Omental fat pad (tissue), 4 donors: ENCODE data around the gene NAGK. TPM values are rescaled to one million over a fixed set of nuclear protein-coding genes. Genes with fewer than 3 reads are reported as not detected.
"Not testable (repeated sequence)": the region's sequence is repeated elsewhere in the genome, so short reads cannot be mapped to it uniquely, and the experiment has no call there.

Experiments used
- ATAC-seq: fragments of 150-250 bp; one replicate; pipeline ENCODE4 v1.9.1; 2016; ENCODE audit warnings: mild to moderate bottlenecking, moderate library complexity; ENCODE audit not compliant: low FRiP score
- DNase-seq: peaks from one replicate; pipeline ENCODE4 v3.0.0-alpha.2; 2019; ENCODE audit warnings: low spot score
- total RNA-seq, 4 donors: library from RNA; depleted of rRNA; stranded (reverse); fragments of >200 nt; gene quantifications; one replicate each; pipeline ENCODE4 v1.1.0, GENCODE V29; 2016
- TF ChIP-seq, protein P1 (sequence below), 3 donors: fragments of 450-650 bp; IDR thresholded peaks; one replicate each; pipeline ENCODE4 v1.5.1; 2016 to 2017; ENCODE audit warnings: antibody characterized with exemption in 3 of 3, mild to moderate bottlenecking in 3 of 3, moderate library complexity in 2 of 3

The NAGK gene
- total RNA-seq, 4 donors from 2014 or later = 72.1 to 149 (median 121) TPM

GRCh38 chr2:71072492-71072891 is 4.0 kb downstream of the NAGK start:
- TF ChIP-seq, protein P1, sequence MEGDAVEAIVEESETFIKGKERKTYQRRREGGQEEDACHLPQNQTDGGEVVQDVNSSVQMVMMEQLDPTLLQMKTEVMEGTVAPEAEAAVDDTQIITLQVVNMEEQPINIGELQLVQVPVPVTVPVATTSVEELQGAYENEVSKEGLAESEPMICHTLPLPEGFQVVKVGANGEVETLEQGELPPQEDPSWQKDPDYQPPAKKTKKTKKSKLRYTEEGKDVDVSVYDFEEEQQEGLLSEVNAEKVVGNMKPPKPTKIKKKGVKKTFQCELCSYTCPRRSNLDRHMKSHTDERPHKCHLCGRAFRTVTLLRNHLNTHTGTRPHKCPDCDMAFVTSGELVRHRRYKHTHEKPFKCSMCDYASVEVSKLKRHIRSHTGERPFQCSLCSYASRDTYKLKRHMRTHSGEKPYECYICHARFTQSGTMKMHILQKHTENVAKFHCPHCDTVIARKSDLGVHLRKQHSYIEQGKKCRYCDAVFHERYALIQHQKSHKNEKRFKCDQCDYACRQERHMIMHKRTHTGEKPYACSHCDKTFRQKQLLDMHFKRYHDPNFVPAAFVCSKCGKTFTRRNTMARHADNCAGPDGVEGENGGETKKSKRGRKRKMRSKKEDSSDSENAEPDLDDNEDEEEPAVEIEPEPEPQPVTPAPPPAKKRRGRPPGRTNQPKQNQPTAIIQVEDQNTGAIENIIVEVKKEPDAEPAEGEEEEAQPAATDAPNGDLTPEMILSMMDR (IDR thresholded peaks at IDR 0.05) = no peak
- ATAC-seq (no peak), DNase-seq (no peak)

DNA sequence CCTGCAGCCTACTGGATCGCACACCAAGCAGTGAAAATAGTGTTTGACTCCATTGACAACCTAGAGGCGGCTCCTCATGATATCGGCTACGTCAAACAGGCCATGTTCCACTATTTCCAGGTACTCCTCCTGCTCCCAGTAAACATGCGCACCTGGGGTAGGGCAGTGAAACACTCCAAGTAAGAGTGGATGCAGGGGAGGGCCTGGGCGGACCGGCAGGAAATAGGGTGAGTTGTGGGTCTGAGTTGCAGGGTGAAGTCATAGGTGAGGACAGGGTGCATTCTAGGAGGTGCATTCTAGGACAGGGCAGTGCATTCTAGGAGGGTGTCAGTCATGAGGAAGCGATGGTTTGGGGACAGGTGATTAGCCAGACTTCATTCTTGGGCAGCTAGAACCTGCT is 5.0 kb downstream of the NAGK start:
- DNase-seq = no peak

GRCh38 chr2:71074893-71075395 is 6.5 kb downstream of the NAGK start:
- ATAC-seq (no peak), DNase-seq (no peak)
- TF ChIP-seq, protein P1 (IDR thresholded peaks at IDR 0.05) = no peak

More for the DNA sequence above, 5.0 kb downstream of the NAGK start:
- no peak for ATAC-seq
- TF ChIP-seq, protein P1 (IDR thresholded peaks at IDR 0.05) = no peak

DNA sequence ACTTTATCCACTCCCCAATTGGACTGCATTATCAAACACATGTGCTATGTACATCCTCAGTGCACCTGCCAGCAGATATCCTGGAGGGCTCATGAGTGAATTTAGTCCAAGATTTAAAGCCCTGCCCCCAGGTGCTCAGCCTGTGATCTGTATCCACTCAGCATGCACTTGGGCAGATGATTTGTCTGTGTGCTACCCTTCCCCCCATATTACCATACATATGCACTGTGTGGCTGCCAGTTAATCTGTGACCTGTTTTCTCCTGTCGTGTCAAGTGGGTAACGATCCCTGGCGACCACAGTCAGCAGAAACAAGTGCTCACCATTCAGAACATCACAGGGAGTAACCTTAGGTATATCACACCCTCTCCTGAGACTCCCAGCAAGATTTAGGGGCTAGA is 10.2 kb downstream of the NAGK start:
- TF ChIP-seq, protein P1 (IDR thresholded peaks at IDR 0.05) = no peak
- ATAC-seq (no peak), DNase-seq (no peak)

DNA sequence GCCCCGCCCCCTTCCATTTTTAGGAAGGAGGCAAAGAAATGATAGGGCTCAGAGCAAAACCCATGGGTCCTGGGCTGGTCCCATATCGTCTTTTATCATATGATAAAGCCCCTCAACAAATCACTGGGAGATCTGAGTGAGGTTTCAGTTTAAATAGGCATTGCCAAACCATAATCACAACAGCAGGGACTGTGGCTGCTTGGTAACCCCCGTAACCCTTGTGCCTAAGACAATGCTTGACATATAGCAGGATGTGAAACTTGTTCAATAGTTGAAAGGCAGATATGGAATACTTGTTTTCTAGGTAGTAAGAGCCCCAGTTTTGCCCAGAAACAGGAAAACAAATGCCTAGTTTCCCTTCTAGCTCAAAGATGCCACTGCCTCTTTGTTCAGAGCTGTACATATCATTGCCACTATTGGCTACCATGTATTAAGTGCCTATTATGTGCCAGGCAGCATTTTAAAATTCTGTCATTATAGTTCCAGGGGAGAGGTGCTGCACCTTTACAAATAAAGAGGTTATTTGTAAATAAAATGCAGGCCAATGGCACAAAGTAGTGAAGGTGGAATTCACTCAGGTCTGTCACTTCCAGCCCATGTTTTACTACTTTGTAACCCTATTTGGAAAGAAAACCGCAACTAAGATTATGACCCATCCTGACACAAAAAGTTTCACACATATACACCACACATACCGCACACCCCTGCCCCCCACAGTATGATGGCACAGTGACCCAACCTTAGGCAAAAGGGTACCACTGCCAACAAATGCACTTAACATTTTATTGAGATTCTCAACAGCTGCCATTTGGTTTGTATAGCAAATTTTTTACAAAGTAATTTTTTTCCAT is 14.2 kb downstream of the NAGK start:
- TF ChIP-seq, protein P1 (IDR thresholded peaks at IDR 0.05) = no peak
- DNase-seq (no peak), ATAC-seq (no peak)

- DNase-seq, ATAC-seq: not testable (repeated sequence)
Measured at GRCh38 chr2:71083297-71083696, 14.8 kb downstream of the NAGK start.

DNA sequence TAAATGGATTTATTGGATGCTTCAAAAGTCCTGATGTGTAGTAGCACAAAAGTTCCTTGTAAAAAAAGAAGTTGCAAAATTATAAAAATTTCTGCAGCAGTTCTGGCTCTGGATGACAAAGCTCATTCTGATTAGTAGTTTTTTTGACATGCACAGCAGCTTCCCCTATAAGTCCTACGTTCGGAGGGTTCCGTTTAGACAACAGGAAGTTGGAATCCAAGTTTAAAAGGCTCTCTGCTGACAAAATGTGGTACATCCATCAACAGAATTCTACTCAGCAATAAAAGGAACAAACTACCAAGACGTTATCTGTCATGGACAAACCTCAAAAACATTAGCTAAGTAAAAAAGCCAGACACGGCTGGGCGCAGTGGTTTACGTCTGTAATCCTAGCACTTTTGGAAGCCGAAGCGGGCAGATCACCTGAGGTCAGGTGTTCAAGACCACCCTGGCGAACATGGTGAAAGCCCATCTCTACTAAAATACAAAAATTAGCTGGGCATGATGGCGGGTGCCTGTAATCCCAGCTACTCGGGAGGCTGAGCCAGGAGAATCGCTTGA is 15.4 kb downstream of the NAGK start:
- not testable (repeated sequence) for ATAC-seq, DNase-seq

GRCh38 chr2:71085325-71086003 is 17.0 kb downstream of the NAGK start:
- not testable (repeated sequence) for DNase-seq, ATAC-seq

- not testable (repeated sequence) for ATAC-seq, DNase-seq
Measured at GRCh38 chr2:71089475-71089874, 21.0 kb downstream of the NAGK start.

DNA sequence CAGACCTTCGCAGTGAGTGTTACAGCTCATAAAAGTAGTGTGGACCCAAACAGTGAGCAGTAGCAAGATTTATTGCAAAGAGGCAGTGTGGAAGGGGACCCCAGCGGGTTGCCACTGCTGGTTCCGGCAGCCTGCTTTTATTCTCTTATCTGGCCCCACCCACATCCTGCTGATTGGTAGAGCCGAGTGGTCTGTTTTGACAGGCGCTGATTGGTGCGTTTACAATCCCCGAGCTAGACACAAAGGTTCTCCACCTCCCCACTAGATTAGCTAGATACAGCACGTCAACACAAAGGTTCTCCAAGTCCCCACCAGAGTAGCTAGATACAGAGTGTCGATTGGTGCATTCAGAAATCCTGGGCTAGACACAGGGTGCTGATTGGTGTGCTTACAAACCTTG is 23.4 kb downstream of the NAGK start:
- not testable (repeated sequence) for ATAC-seq, DNase-seq

DNA sequence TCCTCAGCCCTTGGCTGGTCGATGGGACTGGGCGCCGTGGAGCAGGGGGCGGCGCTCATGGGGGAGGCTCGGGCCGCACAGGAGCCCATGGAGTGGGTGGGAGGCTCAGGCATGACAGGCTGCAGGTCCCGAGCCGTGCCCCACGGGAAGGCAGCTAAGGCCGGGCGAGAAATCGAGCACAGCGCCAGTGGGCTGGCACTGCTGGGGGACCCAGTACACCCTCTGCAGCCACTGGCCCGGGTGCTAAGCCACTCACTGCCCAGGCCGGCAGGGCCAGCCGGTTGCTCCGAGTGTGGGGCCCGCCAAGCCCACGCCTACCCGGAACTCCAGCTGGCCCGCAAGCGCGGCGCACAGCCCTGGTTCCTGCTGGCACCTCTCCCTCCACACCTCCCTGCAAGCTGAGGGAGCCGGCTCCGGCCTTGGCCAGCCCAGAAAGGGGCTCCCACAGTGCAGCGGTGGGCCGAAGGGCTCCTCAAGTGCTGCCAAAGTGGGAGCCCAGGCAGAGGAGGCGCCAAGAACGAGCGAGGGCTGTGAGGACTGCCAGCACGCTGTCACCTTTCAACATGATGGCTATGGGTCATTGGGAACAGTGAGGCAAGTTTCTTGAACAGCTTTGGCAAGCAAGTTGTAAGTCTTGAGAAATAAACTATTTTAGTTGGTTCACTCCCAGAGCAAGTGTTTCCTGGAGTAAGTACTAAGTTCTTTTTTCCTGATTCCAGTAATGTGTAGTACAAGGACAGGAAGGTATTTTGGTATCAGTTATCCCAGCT is 24.2 kb downstream of the NAGK start:
- not testable (repeated sequence) for DNase-seq, ATAC-seq
